ENCODE results near the gene COP1. TPM values are rescaled to one million over a fixed set of nuclear protein-coding genes. Genes with fewer than 3 reads are reported as not detected.

COP1 gene
- total RNA-seq, 6 experiments from 2014 or later: 27.8 to 33.0 (median 30.1) TPM

- peak; percentile 53; the same call in 1 of the 2 replicates for TF ChIP-seq CTCF (IDR thresholded peaks at IDR 0.05)
- Mint-ChIP-seq H3K27me3 (ENCODE audit: insufficient read depth) (no peaks in the 10 kb centered on the region; the same call in 1 of the 2 replicates), H3K9me3 (peaks cover 8% of the 10 kb centered on the region; the same call in 1 of the 2 replicates), H3K27ac (no peak overlapping the region), H3K4me3 (no peak overlapping the region), H3K36me3 (ENCODE audit: low read depth) (peaks cover 26% of the 10 kb centered on the region), H3K4me1 (ENCODE audit: low read depth) (peaks cover 13% of the 10 kb centered on the region; the same call in 1 of the 2 replicates)
- DNase-seq: peak; percentile 13
Measured at GRCh38 chr1:176119549-176119948, 87.5 kb downstream of the COP1 start.

DNA sequence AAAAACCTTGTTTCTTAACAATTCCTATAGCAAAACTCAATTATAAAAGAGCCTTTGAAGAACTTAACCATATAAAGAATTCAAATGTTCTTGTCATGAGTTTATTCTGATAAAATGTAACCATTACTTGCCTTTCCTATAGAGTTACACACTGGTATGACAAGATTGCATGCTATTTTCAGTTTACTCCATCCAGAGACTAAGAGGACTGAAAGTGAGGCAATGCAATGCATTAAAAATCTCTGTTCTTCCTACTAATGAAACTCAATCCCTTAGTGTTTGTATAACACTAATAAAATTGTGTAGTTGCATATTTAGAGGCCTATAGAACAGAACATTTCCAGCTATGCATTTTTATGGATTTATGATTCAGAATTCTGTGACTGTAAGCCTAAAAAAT is 88.1 kb downstream of the COP1 start:
- peaks cover 8% of the 10 kb centered on the region; the same call in 1 of the 2 replicates for H3K9me3 Mint-ChIP-seq
- no peaks in the 10 kb centered on the region; the same call in 1 of the 2 replicates for H3K27me3 Mint-ChIP-seq (ENCODE audit: insufficient read depth)
- H3K27ac Mint-ChIP-seq: no peak overlapping the region
- no peak for TF ChIP-seq CTCF (IDR thresholded peaks at IDR 0.05)
- H3K4me3 Mint-ChIP-seq: no peak overlapping the region
- H3K36me3 Mint-ChIP-seq (ENCODE audit: low read depth): peaks cover 25% of the 10 kb centered on the region
- H3K4me1 Mint-ChIP-seq (ENCODE audit: low read depth): peaks cover 13% of the 10 kb centered on the region; the same call in 1 of the 2 replicates
- DNase-seq: peak; percentile 15

DNA sequence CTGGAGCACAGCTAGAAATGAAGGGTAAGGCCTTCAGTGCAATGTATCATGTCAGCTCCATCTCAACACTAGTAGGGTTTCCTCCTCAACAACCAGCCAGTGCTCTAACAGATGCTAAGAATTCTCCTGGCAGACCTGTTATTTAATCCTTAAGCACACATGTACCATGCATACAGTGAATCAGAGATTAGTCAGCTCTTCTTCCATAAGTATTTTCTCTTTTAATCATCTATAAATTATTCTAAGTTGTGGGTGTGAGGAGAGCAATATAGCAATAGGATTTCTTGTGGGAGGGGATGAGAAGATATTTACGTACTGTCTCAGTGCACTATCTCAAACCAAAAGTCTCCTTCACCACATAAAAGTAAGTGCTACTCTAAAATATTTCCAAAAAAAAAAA is 95.3 kb downstream of the COP1 start:
- Mint-ChIP-seq H3K27ac (no peak overlapping the region; the same call in 1 of the 2 replicates), H3K4me1 (ENCODE audit: low read depth) (peaks cover 32% of the 10 kb centered on the region), H3K36me3 (ENCODE audit: low read depth) (peaks cover 29% of the 10 kb centered on the region), H3K9me3 (no peaks in the 10 kb centered on the region), H3K4me3 (no peak overlapping the region), H3K27me3 (ENCODE audit: insufficient read depth) (no peaks in the 10 kb centered on the region; the same call in 1 of the 2 replicates)
- DNase-seq: peak; percentile 3
- TF ChIP-seq CTCF (IDR thresholded peaks at IDR 0.05): no peak

DNA sequence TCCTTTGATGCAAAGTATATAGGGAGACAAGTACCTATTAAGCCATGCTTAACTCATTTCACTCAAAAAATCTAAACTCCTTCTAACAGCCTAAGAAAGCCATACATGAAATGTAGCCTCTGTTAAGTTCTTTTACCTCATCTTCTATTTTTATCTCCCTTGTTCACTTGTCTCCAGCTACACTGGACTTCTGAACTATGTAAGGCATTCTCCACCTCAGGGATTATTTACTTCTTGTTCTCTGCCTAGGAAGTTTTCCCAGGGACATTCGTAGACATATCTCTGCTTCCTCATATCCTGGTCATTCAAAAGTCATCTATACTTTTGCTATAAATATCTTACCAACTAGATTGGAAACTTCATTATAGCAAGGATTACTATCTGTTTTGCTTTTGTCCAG is 96.9 kb downstream of the COP1 start:
- Mint-ChIP-seq H3K9me3 (no peaks in the 10 kb centered on the region), H3K4me3 (no peak overlapping the region), H3K36me3 (ENCODE audit: low read depth) (peaks cover 30% of the 10 kb centered on the region), H3K27me3 (ENCODE audit: insufficient read depth) (no peaks in the 10 kb centered on the region; the same call in 1 of the 2 replicates), H3K4me1 (ENCODE audit: low read depth) (peaks cover 32% of the 10 kb centered on the region), H3K27ac (peak overlapping the region; percentile 37)
- peak; percentile 31 for DNase-seq
- no peak for TF ChIP-seq CTCF (IDR thresholded peaks at IDR 0.05)

GRCh38 chr1:176102768-176103350 is 104.2 kb downstream of the COP1 start:
- TF ChIP-seq CTCF (IDR thresholded peaks at IDR 0.05): no peak
- Mint-ChIP-seq H3K27ac (no peak overlapping the region), H3K4me1 (ENCODE audit: low read depth) (peaks cover 19% of the 10 kb centered on the region), H3K4me3 (no peak overlapping the region), H3K36me3 (ENCODE audit: low read depth) (peaks cover 56% of the 10 kb centered on the region), H3K9me3 (peaks cover 22% of the 10 kb centered on the region), H3K27me3 (ENCODE audit: insufficient read depth) (peaks cover 1% of the 10 kb centered on the region; the same call in 1 of the 2 replicates)
- no peak for DNase-seq

Data from HFFc6 (cell line).